ENCODE results near the gene PTGES. TPM values are rescaled to one million over a fixed set of nuclear protein-coding genes. Genes with fewer than 3 reads are reported as not detected.

The PTGES gene
- total and polyA plus RNA-seq, 3 donors from 2014 or later = 9.5 to 41.8 (median 36.9) TPM

DNA sequence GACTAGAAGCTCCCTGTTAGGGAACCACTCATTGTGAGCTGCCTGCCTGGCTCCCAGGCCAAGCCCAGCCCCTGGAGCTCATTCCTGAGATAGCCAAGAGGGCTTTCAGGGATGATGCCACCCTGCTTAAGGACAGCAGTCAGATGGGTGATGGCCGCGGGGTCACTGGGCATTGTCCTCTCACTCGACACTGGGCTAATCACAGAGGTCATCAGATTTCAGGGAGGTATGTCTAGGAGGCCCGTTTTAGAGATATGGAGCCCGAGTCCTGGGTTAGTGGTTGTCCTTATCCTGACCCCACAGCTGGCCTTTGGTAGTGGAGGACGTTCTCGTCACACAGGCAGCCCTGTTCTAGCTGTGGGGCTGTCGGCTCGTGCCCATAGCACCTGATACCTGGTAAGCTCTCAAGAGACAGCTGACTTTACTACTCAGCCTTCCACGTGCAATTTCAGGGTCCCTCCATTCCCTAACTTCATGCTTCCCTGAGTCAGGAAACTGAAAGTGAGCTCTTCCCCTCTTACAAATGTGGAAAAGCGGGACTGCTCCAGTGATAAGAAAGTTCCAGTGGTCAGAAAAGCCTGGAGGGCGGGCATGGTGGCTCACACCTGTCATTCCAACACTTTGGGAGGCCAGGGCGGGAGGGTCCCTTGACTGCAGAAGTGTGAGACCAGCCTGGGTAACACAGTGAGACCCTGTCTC lies 7.1 kb upstream of the PTGES start:
- intact Hi-C loops (cut with DNase I; ENCODE audit: low total_unique reads) = no loop called here
- DNase-seq = no peak
- Histone ChIP-seq H3K4me3 (no peak overlapping the region), H3K36me3 (ENCODE audit: low read depth, missing control alignments) (no peaks in the 10 kb centered on the region), H3K27ac (no peak overlapping the region), H3K4me1 (peaks cover 3% of the 10 kb centered on the region), H3K27me3 (no peaks in the 10 kb centered on the region), H3K9me3 (no peaks in the 10 kb centered on the region)
- TF ChIP-seq, protein P1, sequence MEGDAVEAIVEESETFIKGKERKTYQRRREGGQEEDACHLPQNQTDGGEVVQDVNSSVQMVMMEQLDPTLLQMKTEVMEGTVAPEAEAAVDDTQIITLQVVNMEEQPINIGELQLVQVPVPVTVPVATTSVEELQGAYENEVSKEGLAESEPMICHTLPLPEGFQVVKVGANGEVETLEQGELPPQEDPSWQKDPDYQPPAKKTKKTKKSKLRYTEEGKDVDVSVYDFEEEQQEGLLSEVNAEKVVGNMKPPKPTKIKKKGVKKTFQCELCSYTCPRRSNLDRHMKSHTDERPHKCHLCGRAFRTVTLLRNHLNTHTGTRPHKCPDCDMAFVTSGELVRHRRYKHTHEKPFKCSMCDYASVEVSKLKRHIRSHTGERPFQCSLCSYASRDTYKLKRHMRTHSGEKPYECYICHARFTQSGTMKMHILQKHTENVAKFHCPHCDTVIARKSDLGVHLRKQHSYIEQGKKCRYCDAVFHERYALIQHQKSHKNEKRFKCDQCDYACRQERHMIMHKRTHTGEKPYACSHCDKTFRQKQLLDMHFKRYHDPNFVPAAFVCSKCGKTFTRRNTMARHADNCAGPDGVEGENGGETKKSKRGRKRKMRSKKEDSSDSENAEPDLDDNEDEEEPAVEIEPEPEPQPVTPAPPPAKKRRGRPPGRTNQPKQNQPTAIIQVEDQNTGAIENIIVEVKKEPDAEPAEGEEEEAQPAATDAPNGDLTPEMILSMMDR (IDR thresholded peaks at IDR 0.05) = no peak
- TF ChIP-seq POLR2A (IDR thresholded peaks at IDR 0.05) = no peak
- WGBS, 2 donors = 70 to 83% methylated on average over 13 of the region's 13 CpGs

DNA sequence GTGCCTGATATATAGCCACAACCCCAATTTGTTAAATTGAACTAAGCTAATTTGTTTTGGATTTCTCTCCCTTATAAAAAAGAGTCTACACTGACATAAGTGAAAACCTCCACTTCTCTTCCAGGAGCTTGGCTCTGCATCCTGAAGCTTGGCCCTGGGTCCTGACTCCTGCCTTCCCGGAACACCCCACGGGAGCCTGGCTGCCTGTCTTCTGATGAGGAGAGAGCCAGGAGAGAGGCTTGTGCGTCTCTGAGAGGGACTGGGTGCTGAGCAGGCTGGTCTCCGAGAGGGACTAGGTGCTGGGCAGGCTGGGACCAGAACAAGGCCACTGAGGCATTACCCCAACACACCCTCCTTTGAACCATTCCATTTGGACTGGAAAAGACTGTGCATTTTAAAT lies 6.5 kb upstream of the PTGES start:
- Histone ChIP-seq H3K9me3 (no peaks in the 10 kb centered on the region), H3K36me3 (ENCODE audit: low read depth, missing control alignments) (no peaks in the 10 kb centered on the region), H3K4me3 (no peak overlapping the region), H3K27me3 (no peaks in the 10 kb centered on the region), H3K27ac (no peak overlapping the region), H3K4me1 (peaks cover 3% of the 10 kb centered on the region)
- intact Hi-C loops (cut with DNase I; ENCODE audit: low total_unique reads) = no loop called here
- no peak for DNase-seq
- TF ChIP-seq POLR2A (IDR thresholded peaks at IDR 0.05) = no peak
- TF ChIP-seq, protein P1 (IDR thresholded peaks at IDR 0.05) = no peak
- WGBS, 2 donors = 73 to 79% methylated on average over 4 of the region's 4 CpGs

DNA sequence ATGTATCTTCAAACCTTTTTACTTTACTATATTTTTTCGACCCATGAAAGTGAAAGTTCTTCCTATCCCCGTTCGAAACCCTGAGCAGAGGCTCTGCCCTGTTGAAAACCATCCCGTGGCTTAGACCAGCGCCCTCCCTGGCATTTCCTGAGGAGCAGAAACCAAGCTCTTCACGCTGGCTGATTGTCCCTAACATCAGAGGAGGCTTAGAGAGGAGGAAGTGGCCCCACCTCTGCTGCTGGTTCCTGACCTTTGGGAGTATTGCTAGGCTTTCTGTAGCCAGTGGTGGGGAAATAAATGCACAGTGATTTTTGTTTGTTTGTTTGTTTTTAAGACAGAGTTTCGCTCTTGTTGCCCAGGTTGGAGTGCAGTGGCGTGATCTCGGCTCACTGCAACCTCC lies 4.2 kb upstream of the PTGES start:
- 75 to 76% methylated on average over 9 of the region's 9 CpGs for WGBS, 2 donors
- intact Hi-C loops (cut with DNase I; ENCODE audit: low total_unique reads) = no loop called here
- Histone ChIP-seq H3K27me3 (no peaks in the 10 kb centered on the region), H3K4me1 (peaks cover 16% of the 10 kb centered on the region), H3K9me3 (no peaks in the 10 kb centered on the region), H3K36me3 (ENCODE audit: low read depth, missing control alignments) (no peaks in the 10 kb centered on the region), H3K4me3 (no peak overlapping the region), H3K27ac (no peak overlapping the region)
- no peak for DNase-seq
- no peak for TF ChIP-seq POLR2A (IDR thresholded peaks at IDR 0.05)
- TF ChIP-seq, protein P1 (IDR thresholded peaks at IDR 0.05) = no peak

DNA sequence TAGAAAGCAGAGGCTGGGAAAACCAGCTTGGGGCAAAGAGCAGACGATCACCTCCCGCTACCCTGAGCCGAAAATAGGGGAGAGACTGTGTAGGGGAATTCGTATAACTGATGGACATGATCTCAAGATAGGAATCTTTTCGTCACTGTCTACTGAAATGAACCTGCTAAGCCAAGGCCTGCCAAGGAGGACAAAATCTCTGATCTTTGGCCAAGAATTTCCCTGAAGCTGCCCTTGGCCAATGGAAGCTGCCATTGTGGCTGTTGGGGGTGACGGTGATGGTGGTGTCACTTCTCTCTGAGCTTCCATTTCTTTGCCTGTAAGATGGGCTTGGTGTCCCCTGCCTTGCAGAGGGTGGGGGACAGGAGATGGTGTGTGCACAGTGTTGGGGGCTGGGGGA lies 3.3 kb upstream of the PTGES start:
- H3K27ac ChIP-seq = peak overlapping the region in 1 of 2 donors; percentile 19
- no peak overlapping the region for H3K4me3 ChIP-seq
- DNase-seq = no peak
- no peaks in the 10 kb centered on the region for H3K9me3 ChIP-seq
- TF ChIP-seq POLR2A (IDR thresholded peaks at IDR 0.05) = no peak
- TF ChIP-seq, protein P1 (IDR thresholded peaks at IDR 0.05) = no peak
- intact Hi-C loops (cut with DNase I; ENCODE audit: low total_unique reads) = no loop called here
- peaks cover 18% of the 10 kb centered on the region for H3K4me1 ChIP-seq
- H3K27me3 ChIP-seq = no peaks in the 10 kb centered on the region
- 72 to 85% methylated on average over 6 of the region's 6 CpGs for WGBS, 2 donors
- H3K36me3 ChIP-seq (ENCODE audit: low read depth, missing control alignments) = no peaks in the 10 kb centered on the region

DNA sequence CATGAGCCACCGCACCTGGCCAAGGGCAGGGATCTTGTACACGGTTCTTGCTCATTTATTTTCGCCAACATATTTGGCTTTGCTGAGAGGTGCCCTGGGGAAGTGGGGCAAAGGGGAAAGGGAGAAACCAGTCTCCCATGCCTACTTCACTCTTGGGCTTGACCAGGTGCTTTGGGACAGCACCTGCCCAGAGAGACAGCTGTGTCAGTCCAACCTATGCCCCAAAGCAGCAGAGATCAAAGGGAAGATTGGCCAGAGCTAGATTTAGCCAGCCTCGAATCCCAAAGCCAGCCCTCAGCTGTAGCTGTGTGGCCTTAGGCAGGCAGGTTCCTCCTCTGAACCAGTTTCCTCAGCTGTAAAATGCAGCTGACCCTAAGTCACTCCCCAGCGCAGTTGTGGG lies 2.3 kb upstream of the PTGES start:
- no peak for TF ChIP-seq POLR2A (IDR thresholded peaks at IDR 0.05)
- TF ChIP-seq, protein P1 (IDR thresholded peaks at IDR 0.05) = no peak
- Histone ChIP-seq H3K27ac (no peak overlapping the region), H3K4me3 (no peak overlapping the region), H3K4me1 (peaks cover 18% of the 10 kb centered on the region), H3K9me3 (no peaks in the 10 kb centered on the region), H3K27me3 (no peaks in the 10 kb centered on the region), H3K36me3 (ENCODE audit: low read depth, missing control alignments) (no peaks in the 10 kb centered on the region)
- DNase-seq = no peak
- 85 to 87% methylated on average over 5 of the region's 5 CpGs for WGBS, 2 donors
- intact Hi-C loops (cut with DNase I; ENCODE audit: low total_unique reads) = no loop called here

Measured in testis (tissue), 3 donors.